HG03139 (cell line): ENCODE results near the gene RARRES2.

ENCODE experiments used
- ATAC-seq: cut with Tn5 transposase; IDR thresholded peaks from one replicate; pipeline ENCODE4 v1.9.1; 2021; ENCODE audit not compliant: unreplicated experiment

RARRES2 gene

DNA sequence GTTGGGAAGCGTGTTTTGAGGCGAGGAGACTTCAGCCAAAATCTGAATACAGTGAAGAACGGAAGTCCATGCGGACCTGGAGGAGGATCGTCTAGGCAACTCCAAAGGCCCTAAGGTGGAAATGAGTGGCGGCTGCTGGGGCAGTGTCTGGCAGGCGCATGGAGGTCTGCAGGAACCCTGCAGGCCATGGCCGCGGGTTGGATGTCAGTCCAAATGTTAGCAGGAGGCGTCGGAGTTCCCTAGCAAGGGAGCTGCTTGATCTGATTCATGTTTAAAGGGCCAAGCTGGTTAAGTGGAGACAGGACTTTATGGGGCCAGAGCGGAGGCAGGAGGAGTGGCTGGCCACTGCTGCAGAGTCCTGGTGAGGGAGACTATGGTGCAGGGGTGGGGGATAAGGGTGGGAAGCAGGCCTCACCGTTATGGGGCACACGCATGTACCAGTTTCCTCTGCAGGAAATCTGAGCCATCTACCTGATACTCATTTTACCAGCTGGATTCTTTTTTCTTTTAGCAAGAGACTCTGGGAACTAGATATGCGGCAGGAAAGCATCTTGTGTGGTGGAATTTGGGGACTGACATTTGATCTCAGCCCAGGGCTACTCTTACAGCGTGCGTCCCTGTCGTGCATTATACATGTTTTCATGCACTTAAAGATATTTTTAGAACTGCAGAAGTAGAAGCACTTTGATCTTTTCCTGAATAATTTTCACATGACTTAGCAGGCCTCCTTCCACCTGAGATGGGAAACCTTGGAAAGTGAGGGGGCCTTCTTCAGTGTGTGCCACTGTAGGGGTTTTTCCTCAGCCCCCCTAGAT lies 20.6 kb upstream of the RARRES2 start:
- no peak for ATAC-seq

DNA sequence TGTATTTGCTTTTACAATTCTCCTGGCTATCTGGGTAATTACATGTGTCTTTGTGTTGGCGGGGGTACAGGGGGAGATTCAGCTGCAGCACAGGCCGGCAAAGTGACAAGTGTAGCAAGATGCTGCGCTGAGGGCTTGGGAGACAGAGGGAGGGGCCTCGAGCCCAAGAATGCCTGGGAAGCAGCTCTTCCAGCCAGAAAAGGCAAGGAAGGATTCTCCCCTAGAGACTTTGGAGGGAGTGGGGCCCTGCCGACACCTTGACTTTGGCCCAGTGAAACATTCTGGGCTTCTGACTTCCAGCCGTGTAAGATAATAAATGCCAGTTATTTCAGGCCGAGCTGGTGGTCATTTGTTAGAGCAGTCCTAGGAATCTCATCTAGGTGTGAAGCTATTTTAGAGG lies 20.0 kb upstream of the RARRES2 start:
- no peak for ATAC-seq

DNA sequence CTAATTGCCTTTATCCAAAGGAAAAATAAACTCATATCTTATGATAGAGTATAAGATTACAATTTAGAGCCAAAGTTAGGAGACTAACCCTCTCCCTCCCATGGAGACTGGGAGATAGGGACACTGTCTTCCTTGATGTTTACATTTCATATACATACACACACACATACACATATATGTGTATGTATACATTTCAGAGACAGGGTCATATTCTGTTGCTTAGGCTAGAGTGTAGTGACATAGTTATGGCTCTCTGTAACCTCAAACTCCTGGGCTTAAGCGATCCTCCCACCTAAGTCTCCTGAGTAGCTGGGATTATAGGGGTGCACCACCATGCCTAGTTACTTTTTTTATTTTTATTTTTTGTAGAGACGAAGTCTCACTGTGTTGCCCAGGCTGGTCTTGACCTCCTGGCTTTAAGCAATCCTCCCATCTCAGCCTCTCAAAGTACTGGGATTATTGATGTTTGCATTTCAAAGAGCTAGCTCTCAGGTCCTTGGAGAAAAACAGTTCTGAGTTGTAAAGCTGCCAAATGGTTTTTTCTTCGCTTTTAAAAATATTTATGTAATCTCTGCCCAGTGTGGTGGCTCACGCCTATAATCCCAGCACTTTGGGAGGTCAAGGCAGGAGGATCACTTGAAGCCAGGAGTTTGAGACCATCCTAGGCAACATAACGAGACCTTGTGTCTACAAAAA lies 19.1 kb upstream of the RARRES2 start:
- ATAC-seq: no peak

DNA sequence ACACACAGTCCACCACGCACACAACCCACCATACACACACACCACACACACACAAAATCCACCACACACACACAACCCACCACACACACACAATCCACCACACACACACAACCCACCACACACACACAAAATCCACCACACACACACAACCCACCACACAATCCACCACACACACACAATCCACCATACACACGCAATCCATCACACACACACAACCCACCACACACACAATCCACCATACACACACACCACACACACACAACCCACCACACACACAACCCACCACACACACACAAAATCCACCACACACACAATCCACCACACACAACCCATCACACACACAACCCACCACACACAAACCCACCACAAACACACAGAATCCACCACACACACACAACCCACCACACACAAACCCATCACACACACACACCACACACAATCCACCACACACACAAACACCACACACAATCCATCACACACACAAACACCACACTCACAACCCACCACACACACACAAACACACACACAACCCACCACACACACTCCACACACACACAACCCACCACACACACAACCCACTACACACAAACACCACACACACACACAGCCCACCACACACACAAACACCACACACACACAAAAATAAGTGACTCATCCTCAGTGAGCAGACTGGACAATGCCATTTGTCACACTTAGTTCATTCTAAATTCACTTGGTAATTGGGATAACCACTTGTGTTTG lies 18.4 kb upstream of the RARRES2 start:
- no peak for ATAC-seq

DNA sequence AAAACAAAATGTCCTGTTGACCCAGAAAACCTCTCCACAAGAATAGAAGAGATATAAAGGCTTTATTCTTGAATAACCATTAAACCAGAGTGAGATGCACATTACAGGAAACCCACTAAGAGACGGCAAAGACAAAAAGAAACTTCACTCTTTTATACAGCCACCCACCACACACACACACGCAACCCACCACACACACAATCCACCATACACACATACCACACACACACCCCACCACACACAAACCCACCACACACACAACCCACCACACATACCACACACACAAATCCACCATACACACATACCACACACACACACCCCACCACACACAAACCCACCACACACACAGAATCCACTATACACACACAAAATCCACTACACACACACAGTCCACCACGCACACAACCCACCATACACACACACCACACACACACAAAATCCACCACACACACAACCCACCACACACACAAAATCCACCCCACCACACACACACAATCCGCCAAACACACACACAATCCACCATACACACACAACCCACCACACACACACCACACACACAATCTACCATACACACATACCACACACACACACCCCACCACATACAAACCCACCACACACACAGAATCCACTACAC lies 17.7 kb upstream of the RARRES2 start:
- ATAC-seq: no peak

DNA sequence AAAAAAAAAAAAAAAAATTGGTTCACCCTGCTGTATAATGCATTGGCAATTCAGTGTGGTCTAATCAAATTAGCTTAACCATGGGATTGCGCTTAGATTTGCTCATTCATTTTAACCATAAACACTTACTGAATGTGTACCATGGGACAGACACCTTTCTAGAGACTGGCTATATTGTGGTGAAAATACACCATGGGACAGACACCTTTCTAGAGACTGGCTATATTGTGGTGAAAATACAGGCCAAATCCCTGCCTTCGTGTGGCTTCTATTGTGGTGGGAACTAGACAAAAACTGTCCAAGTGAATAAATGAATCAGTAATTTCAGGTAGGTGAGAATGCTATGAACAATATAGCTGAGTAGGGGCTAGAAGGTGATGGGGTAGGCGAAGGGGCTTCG lies 17.0 kb upstream of the RARRES2 start:
- no peak for ATAC-seq

DNA sequence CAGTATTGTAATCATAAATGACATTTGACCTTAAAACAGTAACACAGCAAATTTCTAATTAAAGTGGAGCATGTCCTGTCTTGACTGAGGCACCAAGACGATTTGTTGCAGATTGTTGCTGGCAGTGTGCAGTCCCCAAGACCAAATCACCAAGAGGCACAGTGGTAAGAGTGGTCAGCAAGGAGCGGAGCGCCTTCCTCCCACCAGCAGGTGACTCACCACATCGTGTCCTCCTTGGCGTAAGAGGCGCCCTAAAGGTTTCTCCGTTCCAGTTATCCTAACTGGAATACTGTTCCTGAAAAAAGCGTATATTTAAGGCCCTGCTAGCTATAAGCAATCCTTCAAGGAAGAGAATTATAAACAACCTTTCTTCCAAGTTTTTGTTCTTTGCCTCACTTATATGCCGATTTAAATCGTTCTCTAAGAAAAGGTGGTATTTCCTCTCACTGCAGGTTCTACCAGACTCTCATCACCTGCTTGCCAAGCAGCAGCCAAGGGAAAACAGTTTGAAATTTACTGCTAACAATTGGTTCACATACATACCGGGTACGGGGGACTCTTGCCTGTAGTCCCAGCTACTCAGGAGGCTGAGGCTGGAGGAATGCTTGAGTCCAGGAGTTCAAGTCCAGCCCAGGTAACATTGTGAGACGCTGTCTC lies 16.5 kb upstream of the RARRES2 start:
- no peak for ATAC-seq

DNA sequence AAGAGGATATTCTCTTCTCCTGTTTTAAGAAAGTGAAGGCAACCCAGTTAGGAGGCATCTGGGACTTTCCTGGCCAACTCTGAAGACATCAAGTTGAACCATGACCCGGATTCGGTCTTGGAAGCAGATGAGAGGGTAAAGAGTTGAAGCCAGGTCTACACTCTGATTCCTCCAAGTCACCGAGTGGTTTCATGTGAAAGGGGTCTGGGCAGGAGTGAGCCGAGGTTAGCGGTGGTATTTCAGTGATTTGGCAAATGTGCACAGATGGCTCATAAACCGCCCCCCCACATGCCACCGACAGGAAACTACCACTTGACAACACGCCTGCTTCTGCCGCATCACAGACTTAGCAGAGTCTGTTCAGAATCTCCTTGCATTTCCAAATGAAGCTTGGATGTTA lies 15.8 kb upstream of the RARRES2 start:
- ATAC-seq: no peak

DNA sequence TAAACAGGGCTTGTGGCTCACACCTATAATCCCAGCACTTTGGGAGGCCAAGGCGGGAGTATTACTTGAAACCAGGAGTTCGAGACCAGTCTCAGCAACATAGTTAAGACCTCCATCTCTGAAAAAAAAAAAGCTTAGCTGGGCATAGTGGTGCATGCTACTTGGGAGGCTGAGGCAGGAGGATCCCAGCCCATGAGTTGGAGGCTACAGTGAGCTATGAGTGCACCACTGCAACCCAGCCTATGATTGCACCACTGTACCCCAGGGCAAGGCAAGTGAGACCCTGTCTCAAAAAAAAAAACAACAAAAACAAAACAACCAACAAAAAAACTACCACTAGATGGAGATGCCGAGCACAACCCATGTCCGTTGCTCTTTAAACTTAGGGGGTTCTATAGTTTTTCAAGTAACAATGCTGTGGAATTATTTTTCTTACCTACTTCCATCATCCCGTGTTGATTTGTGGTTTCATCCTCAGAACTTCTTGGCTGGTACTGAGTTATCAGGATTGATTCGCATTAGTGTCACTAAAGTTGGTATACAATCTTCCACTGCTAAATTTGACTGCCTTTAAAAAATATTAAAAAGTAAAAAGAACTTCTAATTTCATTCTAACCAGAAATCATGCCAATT lies 15.0 kb upstream of the RARRES2 start:
- no peak for ATAC-seq

- ATAC-seq: no peak
Observed at GRCh38 chr7:150355666-150356059, 14.2 kb upstream of the RARRES2 start.

DNA sequence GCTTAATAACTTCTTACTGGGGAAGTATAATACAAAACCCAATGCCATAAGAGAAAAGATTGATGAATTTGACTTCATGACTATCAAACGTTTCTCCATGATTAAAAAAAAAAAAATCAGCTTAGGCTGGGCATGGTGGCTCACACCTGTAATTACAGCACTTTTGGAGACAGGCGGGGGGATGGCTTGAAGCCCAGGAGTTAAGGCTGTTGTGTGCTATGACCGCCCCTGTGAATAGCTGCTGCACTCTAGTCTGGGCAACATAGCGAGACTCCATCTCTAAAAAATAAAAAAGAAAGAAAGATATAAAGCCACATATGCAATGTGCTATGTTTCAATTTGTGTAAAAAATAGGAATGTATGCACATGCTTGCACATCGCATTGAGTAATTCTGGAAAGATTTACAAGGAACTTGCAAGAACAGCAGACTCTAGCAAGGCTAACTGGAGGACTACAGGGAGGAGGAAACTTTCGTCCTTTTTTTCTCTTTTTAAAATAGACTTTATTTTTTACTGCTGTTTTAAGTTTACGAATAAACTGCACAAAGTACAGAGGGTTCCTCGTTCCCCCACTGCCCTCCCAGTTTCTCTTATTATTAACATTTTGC lies 10.3 kb upstream of the RARRES2 start:
- ATAC-seq: no peak

DNA sequence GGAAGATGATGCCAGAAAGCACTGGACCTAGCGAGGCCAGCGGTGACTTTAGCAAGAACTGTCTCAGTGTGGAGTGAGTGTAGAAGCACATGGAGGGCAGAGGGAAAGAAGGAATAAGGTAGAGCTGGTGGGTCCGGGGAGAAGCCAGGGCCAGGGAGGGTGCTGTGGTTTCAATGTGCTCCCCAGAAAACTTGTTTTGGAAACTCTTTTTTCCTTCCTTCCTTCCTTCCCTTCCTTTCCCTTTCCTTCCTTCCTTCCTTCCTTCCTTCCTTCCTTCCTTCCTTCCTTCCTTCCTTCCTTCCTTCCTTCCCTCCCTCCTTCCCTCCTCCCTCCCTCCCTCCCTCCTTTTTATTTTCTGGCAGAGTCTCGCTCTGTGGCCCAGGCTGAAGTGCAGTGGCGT lies 5.5 kb upstream of the RARRES2 start:
- ATAC-seq: no peak

DNA sequence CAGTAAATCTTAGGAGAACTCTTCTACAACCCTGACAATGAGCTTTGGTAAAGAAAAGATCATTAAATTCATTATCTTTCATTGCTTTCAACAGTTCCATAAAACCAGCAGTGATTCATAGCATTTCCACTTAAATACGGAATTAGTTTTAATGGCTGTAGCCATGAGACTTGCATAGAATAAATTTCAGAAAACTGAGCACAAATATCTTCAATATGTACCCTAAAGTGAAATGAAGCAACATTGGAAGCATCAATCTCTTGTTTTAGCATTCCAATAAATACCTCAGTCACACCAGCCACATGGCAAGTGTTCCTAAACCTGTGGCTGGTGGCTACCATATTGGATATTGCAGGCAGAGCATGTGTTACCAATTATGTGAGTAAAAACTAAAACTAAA lies 3.6 kb upstream of the RARRES2 start:
- ATAC-seq: no peak

DNA sequence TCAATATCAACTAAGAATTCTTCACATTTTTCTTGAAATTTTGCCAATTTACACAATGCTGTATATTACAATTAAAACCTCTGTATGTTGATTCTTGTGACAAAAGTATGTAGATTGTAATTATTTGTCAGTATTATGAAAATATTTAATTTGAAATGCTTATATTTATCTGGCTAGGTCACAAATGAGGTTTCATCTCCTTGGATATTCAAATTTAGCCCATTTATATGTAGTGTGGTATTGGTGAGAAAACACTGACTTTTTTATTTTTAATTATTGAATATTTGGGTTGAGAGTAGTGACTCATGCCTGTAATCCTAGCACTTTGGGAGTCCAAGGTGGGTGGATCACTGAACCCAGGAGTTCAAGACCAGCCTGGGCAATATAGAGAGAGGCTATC lies 2.9 kb upstream of the RARRES2 start:
- ATAC-seq: no peak

GRCh38 chr7:150343225-150343624 lies 1.8 kb upstream of the RARRES2 start:
- no peak for ATAC-seq

GRCh38 chr7:150342121-150342408 lies 636 bp upstream of the RARRES2 start:
- ATAC-seq: no peak

- no peak for ATAC-seq
Observed at GRCh38 chr7:150340875-150341262, 560 bp downstream of the RARRES2 start.

DNA sequence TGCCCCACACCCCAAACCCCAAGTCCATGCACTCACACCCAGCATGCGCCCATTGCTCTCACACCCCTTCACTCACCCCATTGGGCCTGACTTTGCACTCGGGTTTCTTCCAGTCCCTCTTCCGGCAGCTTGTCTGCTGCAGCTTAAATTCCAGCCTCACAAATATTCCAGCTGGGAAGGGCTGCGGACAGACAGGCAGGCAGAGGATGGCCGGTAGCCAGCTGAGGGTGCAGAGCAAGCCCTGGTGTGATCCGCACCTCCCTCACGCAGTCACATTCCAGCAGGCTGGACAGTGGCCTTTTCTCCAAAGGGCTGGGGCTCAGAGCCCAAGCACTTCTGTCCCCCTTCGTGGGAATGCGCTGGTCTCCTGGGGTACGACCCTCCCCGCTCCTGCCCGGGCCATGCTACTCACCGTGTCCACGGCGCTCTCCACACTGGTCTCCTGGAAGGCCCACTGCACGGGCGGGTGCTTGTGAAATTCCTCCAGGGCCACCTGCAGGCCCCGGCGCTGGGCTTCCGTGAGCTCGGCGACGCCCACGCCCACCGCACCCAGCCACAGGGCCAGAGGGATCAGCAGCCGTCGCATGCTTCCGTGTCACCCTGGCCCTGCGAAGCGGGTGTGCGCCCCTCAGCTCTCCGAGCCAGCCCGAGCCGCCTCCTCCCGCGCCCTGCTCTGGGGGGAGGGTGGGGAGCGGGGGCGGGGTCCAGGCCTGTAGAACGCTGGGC lies 1.2 kb downstream of the RARRES2 start:
- no peak for ATAC-seq

- no peak for ATAC-seq
Observed at GRCh38 chr7:150339409-150339809, 2.0 kb downstream of the RARRES2 start.
